ENCODE data around the gene C4BPB.

DNA sequence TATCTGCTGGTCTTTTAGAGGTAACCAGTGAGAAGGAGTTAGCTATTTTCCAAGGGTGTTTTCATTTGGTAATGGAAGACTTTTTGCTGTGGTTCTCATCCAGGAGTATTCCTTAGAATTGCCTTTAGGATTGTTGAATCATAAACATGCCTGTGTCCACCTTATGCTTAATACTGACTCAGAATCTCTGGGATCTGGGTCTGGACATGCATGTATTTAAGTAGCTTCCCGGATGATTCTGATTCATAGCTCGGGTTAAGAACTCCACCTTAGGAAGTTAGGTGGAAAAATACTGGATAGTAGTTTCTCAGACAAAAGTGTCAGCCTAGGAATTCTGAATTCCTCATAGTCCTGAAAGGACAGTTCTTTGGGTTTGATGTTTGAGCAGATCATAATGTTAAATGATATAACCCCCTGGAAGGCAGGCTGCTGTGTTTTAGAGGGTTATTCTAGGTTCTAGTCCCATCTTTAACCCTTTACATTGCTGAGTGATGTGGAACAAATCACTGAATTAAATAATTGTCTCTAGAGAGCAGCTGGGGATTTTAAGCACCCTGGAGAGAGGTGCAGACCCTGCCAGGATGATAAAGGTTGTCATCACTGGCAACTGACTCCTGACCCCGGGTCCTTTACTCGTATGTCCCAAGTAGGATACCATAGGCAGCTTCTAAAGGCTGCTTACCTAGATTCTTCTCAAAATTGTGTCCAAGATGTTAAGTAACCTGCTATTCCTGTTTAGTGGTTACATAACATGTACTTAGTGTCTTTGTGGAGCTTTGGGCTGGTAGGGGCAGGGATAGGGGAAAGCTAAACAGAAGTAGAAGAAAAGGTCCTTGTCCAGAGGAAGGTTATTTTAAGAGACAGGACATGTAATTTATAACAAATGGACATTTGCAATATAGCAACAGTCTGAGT is 14.5 kb upstream of the C4BPB start:
- TF ChIP-seq, protein P1, sequence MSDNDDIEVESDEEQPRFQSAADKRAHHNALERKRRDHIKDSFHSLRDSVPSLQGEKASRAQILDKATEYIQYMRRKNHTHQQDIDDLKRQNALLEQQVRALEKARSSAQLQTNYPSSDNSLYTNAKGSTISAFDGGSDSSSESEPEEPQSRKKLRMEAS (IDR thresholded peaks at IDR 0.05) = no peak
- TF ChIP-seq EZH2 (IDR thresholded peaks at IDR 0.05; ENCODE audit: low read depth, low read length, severe bottlenecking) (no peak), CEBPB (IDR thresholded peaks at IDR 0.05; ENCODE audit: low read depth, low read length) (no peak), EGR1 (IDR thresholded peaks at IDR 0.05; ENCODE audit: borderline replicate concordance, low read depth, low read length) (no peak), POLR2AphosphoS5 (IDR thresholded peaks at IDR 0.05; ENCODE audit: low read depth, low read length) (no peak), POLR2A (IDR thresholded peaks at IDR 0.05; ENCODE audit: control extremely low read depth in 1 of 2, low read depth in 2 of 2, low read length in 2 of 2) (no peak)
- TF ChIP-seq, protein P2, sequence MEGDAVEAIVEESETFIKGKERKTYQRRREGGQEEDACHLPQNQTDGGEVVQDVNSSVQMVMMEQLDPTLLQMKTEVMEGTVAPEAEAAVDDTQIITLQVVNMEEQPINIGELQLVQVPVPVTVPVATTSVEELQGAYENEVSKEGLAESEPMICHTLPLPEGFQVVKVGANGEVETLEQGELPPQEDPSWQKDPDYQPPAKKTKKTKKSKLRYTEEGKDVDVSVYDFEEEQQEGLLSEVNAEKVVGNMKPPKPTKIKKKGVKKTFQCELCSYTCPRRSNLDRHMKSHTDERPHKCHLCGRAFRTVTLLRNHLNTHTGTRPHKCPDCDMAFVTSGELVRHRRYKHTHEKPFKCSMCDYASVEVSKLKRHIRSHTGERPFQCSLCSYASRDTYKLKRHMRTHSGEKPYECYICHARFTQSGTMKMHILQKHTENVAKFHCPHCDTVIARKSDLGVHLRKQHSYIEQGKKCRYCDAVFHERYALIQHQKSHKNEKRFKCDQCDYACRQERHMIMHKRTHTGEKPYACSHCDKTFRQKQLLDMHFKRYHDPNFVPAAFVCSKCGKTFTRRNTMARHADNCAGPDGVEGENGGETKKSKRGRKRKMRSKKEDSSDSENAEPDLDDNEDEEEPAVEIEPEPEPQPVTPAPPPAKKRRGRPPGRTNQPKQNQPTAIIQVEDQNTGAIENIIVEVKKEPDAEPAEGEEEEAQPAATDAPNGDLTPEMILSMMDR (IDR thresholded peaks at IDR 0.05; ENCODE audit: control extremely low read depth in 1 of 3, insufficient read depth in 1 of 3, low read depth in 1 of 3, low read length in 3 of 3) = no peak

Data from H1 (cell line).